ENCODE data around the gene PTPN18. TPM values are rescaled to one million over a fixed set of nuclear protein-coding genes. Genes with fewer than 3 reads are reported as not detected.
"Not testable (repeated sequence)": the region's sequence is repeated elsewhere in the genome, so short reads cannot be mapped to it uniquely, and the experiment has no call there.

PTPN18 gene
- total and polyA plus RNA-seq, 2 donors (not counting 1 experiment from before 2014, with no cell fraction given): 9.6 to 18.1 TPM

GRCh38 chr2:130328710-130329109 lies 27.1 kb upstream of the PTPN18 start:
- no peaks in the 10 kb centered on the region for H3K4me1 ChIP-seq (ENCODE audit: control insufficient read depth, extremely low read depth, insufficient read depth, low read length)
- no peak overlapping the region for H3K9ac ChIP-seq (ENCODE audit: insufficient read depth, low read length)
- TF ChIP-seq CTCF (conservative IDR thresholded peaks at IDR 0.05 in 1 of 2, IDR thresholded peaks at IDR 0.05 in 1 of 2; ENCODE audit: low read depth in 1 of 2, low read length in 2 of 2) (no peak), EZH2 (IDR thresholded peaks at IDR 0.05; ENCODE audit: low read length, missing control alignments) (no peak)
- no peaks in the 10 kb centered on the region for H3K9me3 ChIP-seq (ENCODE audit: control insufficient read depth, insufficient read depth, low read depth, low read length)
- H3K4me2 ChIP-seq (ENCODE audit: extremely low read depth, insufficient read depth, low read length): no peak overlapping the region
- H3K36me3 ChIP-seq (ENCODE audit: control insufficient read depth, insufficient read depth, low read length): no peaks in the 10 kb centered on the region
- no peaks in the 10 kb centered on the region for H3K79me2 ChIP-seq (ENCODE audit: control insufficient read depth, insufficient read depth, low read length)
- H2AFZ ChIP-seq (ENCODE audit: low read length): no peak overlapping the region
- H3K4me3 ChIP-seq (replicated peaks in 1 of 4; ENCODE audit: control extremely low read depth in 1 of 4, insufficient read depth in 1 of 4, low read depth in 3 of 4, low read length in 4 of 4): no peak overlapping the region
- peaks cover 3% of the 10 kb centered on the region for H3K27me3 ChIP-seq (ENCODE audit: control insufficient read depth, insufficient read depth, low read length)
- peak; percentile 21 to 24 for DNase-seq (ENCODE audit: low read depth in 2 of 2)
- H4K20me1 ChIP-seq (ENCODE audit: control insufficient read depth, extremely low read depth, insufficient read depth, low read length): no peaks in the 10 kb centered on the region
- H3K27ac ChIP-seq (ENCODE audit: insufficient read depth, low read length): no peak overlapping the region

GRCh38 chr2:130332271-130333073 lies 23.4 kb upstream of the PTPN18 start:
- peak overlapping the region in 1 of 4 experiments; percentile 16 for H3K4me3 ChIP-seq (replicated peaks in 1 of 4; ENCODE audit: control extremely low read depth in 1 of 4, insufficient read depth in 1 of 4, low read depth in 3 of 4, low read length in 4 of 4)
- no peaks in the 10 kb centered on the region for H4K20me1 ChIP-seq (ENCODE audit: control insufficient read depth, extremely low read depth, insufficient read depth, low read length)
- H3K79me2 ChIP-seq (ENCODE audit: control insufficient read depth, insufficient read depth, low read length): no peaks in the 10 kb centered on the region
- no peaks in the 10 kb centered on the region for H3K4me1 ChIP-seq (ENCODE audit: control insufficient read depth, extremely low read depth, insufficient read depth, low read length)
- H3K27me3 ChIP-seq (ENCODE audit: control insufficient read depth, insufficient read depth, low read length): peaks cover 3% of the 10 kb centered on the region
- no peaks in the 10 kb centered on the region for H3K9me3 ChIP-seq (ENCODE audit: control insufficient read depth, insufficient read depth, low read depth, low read length)
- peak overlapping the region; percentile 12 for H2AFZ ChIP-seq (ENCODE audit: low read length)
- peak; percentile 76 to 82 for DNase-seq (ENCODE audit: low read depth in 2 of 2)
- no peak overlapping the region for H3K9ac ChIP-seq (ENCODE audit: insufficient read depth, low read length)
- peak overlapping the region; percentile 72 for H3K4me2 ChIP-seq (ENCODE audit: extremely low read depth, insufficient read depth, low read length)
- no peak overlapping the region for H3K27ac ChIP-seq (ENCODE audit: insufficient read depth, low read length)
- no peaks in the 10 kb centered on the region for H3K36me3 ChIP-seq (ENCODE audit: control insufficient read depth, insufficient read depth, low read length)
- peak; percentile 96 to 97 for TF ChIP-seq CTCF (conservative IDR thresholded peaks at IDR 0.05 in 1 of 2, IDR thresholded peaks at IDR 0.05 in 1 of 2; ENCODE audit: low read depth in 1 of 2, low read length in 2 of 2)
- no peak for TF ChIP-seq EZH2 (IDR thresholded peaks at IDR 0.05; ENCODE audit: low read length, missing control alignments)

GRCh38 chr2:130333253-130333652 lies 22.6 kb upstream of the PTPN18 start:
- not testable (repeated sequence) for H3K9me3 ChIP-seq (ENCODE audit: control insufficient read depth, insufficient read depth, low read depth, low read length); H3K79me2 ChIP-seq (ENCODE audit: control insufficient read depth, insufficient read depth, low read length); H3K4me3 ChIP-seq (replicated peaks in 1 of 4; ENCODE audit: control extremely low read depth in 1 of 4, insufficient read depth in 1 of 4, low read depth in 3 of 4, low read length in 4 of 4); H3K4me2 ChIP-seq (ENCODE audit: extremely low read depth, insufficient read depth, low read length); H3K36me3 ChIP-seq (ENCODE audit: control insufficient read depth, insufficient read depth, low read length); H3K9ac ChIP-seq (ENCODE audit: insufficient read depth, low read length); DNase-seq (ENCODE audit: low read depth in 2 of 2); H2AFZ ChIP-seq (ENCODE audit: low read length); H4K20me1 ChIP-seq (ENCODE audit: control insufficient read depth, extremely low read depth, insufficient read depth, low read length); H3K27me3 ChIP-seq (ENCODE audit: control insufficient read depth, insufficient read depth, low read length); H3K4me1 ChIP-seq (ENCODE audit: control insufficient read depth, extremely low read depth, insufficient read depth, low read length); H3K27ac ChIP-seq (ENCODE audit: insufficient read depth, low read length)
